Activated CD8-positive, alpha-beta memory T cell treated with anti-CD3 and anti-CD28 coated beads for 1 hour (primary cell): ENCODE results near the gene IQSEC3.
"Not testable (repeated sequence)": the region's sequence is repeated elsewhere in the genome, so short reads cannot be mapped to it uniquely, and the experiment has no call there.

Experiments used
- DNase-seq, 2 donors: peaks; one replicate each; pipeline ENCODE4 v3.0.0-alpha.2; 2020; ENCODE audit warnings: low read depth in 1 of 2; ENCODE audit errors: extremely low read depth in 1 of 2

IQSEC3 gene

GRCh38 chr12:52902-53734, 13.4 kb upstream of the IQSEC3 start:
- not testable (repeated sequence) for DNase-seq

- DNase-seq: no peak
These were observed 12.5 kb upstream of the IQSEC3 start for GRCh38 chr12:53735-54730.

DNA sequence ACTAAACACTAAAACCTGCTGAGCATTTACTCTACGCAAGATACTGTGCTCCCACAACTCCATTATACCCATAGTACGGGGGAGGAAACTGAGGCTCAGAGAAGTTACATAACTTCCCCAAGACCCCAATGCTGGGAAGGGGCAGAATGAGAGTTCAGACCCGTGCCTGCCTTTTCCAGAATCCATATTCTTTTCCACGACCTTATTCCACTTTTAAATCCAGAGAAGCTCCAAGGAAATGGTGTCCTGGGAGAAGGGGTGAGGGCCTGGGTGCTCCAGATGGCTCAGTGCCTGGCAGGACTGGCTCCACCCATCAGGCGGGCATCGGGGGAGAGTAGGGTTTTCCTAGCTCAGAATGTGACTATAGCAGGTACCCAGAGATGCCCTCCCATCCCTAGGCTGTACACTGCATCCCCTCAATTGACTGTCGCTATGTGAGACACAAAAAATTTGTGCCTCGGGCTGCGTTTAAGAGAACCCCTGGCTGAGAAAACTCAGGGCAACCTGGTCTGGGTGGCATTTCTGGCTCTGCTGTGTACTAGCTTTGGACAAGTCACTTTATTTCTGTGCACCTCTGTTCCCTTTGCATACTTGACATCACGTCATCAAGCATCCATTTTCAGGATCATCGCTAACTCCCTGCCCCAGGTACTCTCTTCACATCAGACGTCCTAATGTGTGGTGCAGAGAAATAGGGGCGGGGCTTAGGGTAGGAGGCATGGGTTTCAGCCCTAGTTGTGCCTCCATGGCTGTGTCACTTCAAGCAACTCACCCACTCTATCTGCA, 11.6 kb upstream of the IQSEC3 start:
- no peak for DNase-seq

- no peak for DNase-seq
These were observed 9.8 kb upstream of the IQSEC3 start for GRCh38 chr12:56683-57346.

- no peak for DNase-seq
These were observed 9.0 kb upstream of the IQSEC3 start for GRCh38 chr12:57539-57938.

- DNase-seq: no peak
These were observed 7.7 kb upstream of the IQSEC3 start for GRCh38 chr12:58832-59231.

GRCh38 chr12:61845-62244, 4.7 kb upstream of the IQSEC3 start:
- DNase-seq: not testable (repeated sequence)

DNA sequence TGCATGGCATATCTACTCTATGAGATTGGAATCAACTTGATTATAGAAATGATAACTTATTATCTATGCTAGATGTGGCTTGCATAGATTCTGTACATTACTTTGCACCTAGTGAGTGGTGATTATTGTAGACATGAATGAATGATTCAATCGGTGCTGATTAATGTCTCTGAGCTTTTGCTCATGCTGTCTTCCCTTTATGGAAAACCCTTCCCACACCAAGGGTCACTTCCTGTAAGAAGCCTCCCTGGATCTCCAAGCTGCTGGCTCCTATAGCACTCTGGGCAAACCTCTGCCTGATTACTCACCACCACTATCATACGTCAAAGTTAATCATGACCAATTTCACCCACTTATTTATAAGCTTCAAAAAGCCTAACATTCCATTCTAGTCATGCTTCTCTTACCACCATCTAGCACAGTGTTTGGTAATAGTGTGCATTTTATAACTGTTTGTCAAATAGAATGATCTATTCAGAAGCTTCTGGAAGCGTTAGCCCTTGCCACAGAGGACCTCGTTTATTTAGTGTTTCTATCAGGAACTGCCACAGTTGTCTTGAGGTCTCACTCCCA, 990 bp upstream of the IQSEC3 start:
- DNase-seq: not testable (repeated sequence)

- not testable (repeated sequence) for DNase-seq
These were observed 376 bp downstream of the IQSEC3 start for GRCh38 chr12:66782-67504.

GRCh38 chr12:69677-70076, 3.1 kb downstream of the IQSEC3 start:
- DNase-seq: not testable (repeated sequence)

DNA sequence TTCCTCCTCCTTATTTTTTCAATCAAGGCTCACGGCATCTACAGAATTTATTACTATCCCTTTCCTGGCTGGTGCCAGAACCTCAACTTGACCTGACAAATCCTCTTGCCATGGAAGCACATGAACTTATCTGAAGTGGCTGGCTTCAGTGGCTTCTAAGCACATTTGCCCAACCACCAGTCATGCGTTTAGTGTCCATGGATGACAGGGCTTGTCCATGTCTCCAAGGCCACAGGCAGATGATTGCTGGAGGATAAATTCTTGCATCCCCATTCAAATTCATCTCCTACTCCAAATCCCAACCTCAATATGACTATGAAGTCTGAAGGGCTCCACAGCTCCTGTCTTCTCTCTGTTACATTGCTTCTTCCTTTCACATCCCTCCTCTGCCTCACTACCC, 4.0 kb downstream of the IQSEC3 start:
- DNase-seq: not testable (repeated sequence)

DNA sequence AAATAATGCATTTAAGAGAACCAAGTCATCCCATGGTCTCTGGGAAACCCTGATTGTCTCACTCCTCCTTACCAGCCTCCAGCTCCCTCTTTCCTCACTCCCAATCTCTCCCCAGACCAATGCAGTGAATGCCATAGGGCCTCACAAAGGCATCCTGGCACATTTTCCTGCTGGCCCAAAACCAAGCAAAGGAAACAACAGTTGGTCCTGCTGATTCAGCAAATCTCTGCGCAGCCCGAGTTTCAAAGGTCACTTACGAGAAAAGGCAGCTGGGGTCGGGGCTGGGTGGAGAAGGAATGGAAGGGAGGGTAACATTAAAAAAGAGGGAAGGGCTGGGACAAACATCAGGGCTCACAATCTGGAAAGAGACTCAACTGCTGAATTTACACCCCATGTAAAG, 5.5 kb downstream of the IQSEC3 start:
- not testable (repeated sequence) for DNase-seq

DNA sequence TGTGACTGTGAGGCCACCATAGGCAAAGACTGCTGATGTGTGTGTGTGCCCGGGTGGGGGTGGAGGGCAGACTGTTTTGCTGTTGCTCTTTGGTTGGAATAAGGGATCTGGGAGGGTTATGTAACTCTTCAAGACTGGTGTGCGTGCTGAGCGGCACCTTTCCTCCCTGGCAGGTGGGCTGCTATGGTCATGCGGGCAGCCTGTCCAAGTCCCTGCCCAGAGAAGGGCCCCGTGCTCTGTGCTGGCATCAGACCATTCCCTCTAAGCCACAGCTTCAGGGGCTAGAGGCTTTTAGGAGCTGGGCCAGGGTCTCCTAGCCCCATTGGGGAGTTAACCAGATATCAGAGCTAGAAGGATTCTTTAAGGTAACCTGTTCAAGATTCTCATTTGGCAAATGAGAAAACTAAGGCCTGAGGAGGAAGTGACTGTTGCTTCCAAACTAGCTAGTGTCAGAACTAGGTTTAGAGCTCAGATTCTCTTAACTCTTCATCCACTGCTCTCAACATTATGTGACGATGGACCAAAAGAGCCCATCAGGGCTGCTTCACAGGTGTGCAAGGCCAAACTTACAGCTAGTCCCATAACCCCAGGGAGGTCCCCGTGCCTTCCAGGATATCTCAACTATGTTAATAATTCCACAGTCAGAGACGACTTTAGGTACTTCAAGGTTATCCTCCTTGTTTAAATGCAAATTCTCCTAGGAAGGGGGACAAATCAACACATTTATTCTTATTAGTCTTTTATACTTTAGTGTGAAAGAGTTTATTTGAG, 8.0 kb downstream of the IQSEC3 start:
- DNase-seq: not testable (repeated sequence)

DNA sequence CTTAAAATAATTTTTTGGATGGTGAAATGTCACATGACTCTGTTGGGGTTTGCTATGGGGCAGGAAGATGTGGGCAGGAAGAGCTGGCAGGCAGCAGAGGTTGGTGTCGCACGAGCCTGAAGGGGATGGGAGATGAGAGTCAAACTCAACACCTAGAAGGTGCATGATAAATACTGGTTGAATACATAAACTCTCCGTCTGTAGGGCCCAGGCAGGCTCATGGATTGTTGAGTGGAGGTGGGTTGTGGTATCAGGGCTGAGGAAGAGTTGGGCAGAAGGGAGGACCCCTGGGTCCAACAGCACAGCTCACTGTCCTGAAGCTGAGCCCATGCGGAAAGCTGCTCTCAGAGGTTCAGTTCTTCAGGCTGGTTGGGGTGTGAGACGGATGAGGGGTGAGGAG, 9.0 kb downstream of the IQSEC3 start:
- DNase-seq: not testable (repeated sequence)

DNA sequence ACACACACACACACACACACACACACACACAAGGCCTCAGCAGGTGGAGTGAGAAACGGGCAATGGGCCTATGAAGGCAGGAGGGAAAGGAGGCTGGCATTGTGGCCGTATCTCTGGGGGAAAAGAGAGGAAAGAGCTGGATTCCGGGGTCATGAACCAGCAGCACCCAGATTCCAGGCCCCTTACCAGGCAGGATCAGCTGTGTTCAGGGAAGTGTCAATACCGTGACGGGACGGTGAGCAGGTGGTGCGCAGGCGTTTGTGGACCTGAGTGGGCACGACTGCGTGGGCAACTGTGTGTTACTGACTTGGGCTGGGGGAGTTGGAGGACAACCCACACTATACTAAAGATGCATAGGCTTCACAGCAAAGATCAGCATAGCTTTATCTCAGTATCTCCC, 9.5 kb downstream of the IQSEC3 start:
- DNase-seq: not testable (repeated sequence)

- DNase-seq: not testable (repeated sequence)
These were observed 10.0 kb downstream of the IQSEC3 start for GRCh38 chr12:76551-76950.

DNA sequence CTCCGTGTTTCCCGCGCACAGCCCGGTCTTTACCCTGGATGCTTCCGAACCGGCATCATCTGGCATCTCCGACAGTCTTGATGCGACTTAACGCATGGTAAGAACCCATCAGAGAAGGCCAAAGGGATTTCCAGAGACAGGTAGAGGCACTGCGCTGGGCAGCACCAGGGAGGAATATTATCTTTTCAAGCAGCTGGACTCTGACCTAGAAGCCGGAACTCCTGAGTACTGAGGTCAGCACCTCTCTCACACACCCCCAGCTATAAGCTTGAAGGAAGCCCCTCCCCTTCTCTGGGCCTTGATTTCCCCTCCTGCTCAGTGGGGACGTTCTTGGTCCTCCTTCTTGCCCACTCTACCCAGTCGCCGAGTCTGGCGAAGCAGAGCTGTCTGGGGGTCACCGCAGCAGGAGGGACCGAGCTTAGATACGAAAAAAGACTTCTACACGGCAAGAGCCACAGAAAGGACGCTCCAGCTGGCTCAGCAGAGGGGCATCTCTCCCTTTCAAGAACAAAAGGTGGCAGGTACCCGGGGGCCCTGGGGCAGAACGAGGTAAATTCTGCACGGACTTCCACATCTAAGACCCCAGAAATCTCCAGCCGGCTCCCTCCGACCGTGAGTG, 10.6 kb downstream of the IQSEC3 start:
- not testable (repeated sequence) for DNase-seq

DNA sequence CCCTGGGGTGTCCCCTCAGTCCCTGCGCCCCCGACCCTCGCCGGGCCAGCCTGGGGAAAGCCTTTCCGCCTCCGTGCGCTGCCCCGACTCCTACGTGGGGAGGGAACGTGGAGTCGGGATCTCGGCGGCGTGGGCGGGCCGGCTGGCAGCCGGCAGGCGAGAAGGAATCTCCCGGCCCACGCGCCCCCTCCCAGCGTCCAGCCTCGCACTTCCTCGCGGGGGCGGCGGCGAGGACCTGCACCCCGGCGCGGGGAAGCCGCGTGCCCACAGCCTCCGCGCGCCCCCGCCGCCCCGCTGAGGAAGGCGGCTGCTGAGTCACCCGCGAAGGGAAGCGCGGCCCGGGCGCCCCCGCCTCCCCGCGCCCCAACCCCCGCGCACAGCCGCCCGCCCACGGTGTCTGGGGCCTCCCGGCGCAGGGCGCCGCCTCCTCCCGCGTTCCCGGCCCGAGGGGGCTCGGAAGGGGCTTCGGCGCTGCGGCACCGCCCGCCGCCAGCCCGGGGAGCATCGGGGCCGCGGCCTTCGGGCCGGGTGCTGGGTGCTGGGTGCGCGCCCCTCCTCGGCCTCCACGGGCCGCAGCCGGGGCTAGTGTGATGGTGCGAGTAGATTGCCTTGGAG, 11.3 kb downstream of the IQSEC3 start:
- DNase-seq: not testable (repeated sequence)
